CD4-positive, alpha-beta memory T cell (primary cell): ENCODE results near the gene PCGF2. TPM values are rescaled to one million over a fixed set of nuclear protein-coding genes. Genes with fewer than 3 reads are reported as not detected.

Source experiments
- CTCF ChIA-PET: fragments of 350-600 bp; sonication (Branson Sonifier 250); formaldehyde crosslinking; loops from one replicate; lab custom pipeline; 2021; ENCODE audit warnings: inconsistent platforms; ENCODE audit not compliant: partially characterized antibody; lab: Charles Lee
- POLR2A ChIA-PET: fragments of 350-600 bp; sonication (Branson Sonifier 250); formaldehyde crosslinking; loops from one replicate; lab custom pipeline; 2021; ENCODE audit not compliant: partially characterized antibody; lab: Charles Lee
- DNase-seq, 5 donors: peaks; one replicate each; pipeline versions ENCODE4 v3.0.0 to v3.0.0-alpha.2; 2020 to 2022; ENCODE audit warnings: mixed read lengths in 1 of 5
- H3K27ac ChIP-seq: one replicate; pipeline ENCODE4 v1.7.0; 2013; ENCODE audit warnings: low read depth, low read length
- H3K27me3 ChIP-seq: 2 replicates; pipeline ENCODE4 v1.7.0; 2013; ENCODE audit warnings: mild to moderate bottlenecking, low read length, moderate library complexity; ENCODE audit not compliant: insufficient read depth
- H3K36me3 ChIP-seq: 2 replicates; pipeline ENCODE4 v1.7.0; 2013; ENCODE audit warnings: mild to moderate bottlenecking, low read length, moderate library complexity; ENCODE audit not compliant: insufficient read depth
- H3K4me1 ChIP-seq: 2 replicates; pipeline ENCODE4 v1.7.0; 2013; ENCODE audit warnings: mild to moderate bottlenecking, low read length, moderate library complexity; ENCODE audit not compliant: insufficient read depth
- H3K4me3 ChIP-seq, 2 donors: one replicate each; pipeline ENCODE4 v1.7.0; 2013; ENCODE audit warnings: low read length in 2 of 2, mild to moderate bottlenecking in 1 of 2
- H3K9me3 ChIP-seq, 2 donors: one replicate each; pipeline ENCODE4 v1.7.0; 2013; ENCODE audit warnings: low read length in 2 of 2, control low read depth in 1 of 2; ENCODE audit not compliant: control insufficient read depth in 1 of 2
- H3K27ac Mint-ChIP-seq, 7 donors: one replicate each; pipeline ENCODE4 v1.8.0; 2020 to 2021; ENCODE audit warnings: mixed read lengths in 7 of 7, mild to moderate bottlenecking in 6 of 7, inconsistent platforms in 3 of 7, moderate library complexity in 3 of 7
- H3K27me3 Mint-ChIP-seq, 2 donors: one replicate each; pipeline ENCODE4 v1.8.0; 2020 to 2021; ENCODE audit warnings: mixed read lengths in 2 of 2
- H3K36me3 Mint-ChIP-seq, 2 donors: one replicate each; pipeline ENCODE4 v1.8.0; 2020 to 2021; ENCODE audit warnings: mixed read lengths in 2 of 2, inconsistent platforms in 1 of 2, mild to moderate bottlenecking in 1 of 2
- H3K4me1 Mint-ChIP-seq, 4 donors: one replicate each; pipeline ENCODE4 v1.8.0; 2020 to 2021; ENCODE audit warnings: mixed read lengths in 4 of 4, mild to moderate bottlenecking in 1 of 4
- H3K4me3 Mint-ChIP-seq, 8 donors: one replicate each; pipeline ENCODE4 v1.8.0; 2020 to 2021; ENCODE audit warnings: mixed read lengths in 8 of 8, mild to moderate bottlenecking in 7 of 8, moderate library complexity in 6 of 8, inconsistent platforms in 3 of 8
- H3K9me3 Mint-ChIP-seq, 8 donors: one replicate each; pipeline ENCODE4 v1.8.0; 2020 to 2021; ENCODE audit warnings: mixed read lengths in 8 of 8, mild to moderate bottlenecking in 5 of 8, inconsistent platforms in 3 of 8, moderate library complexity in 1 of 8
- intact Hi-C: fragments of 100-400 bp; cut with micrococcal nuclease; formaldehyde crosslinking; loops from one replicate; pipeline ENCODE4 v1.15.1; 2023
- polyA plus RNA-seq, 2 donors: library from polyadenylated mRNA; unstranded; fragments of 300-500 nt; fragmentation: Illumina TruSeq; gene quantifications; one replicate each; pipeline ENCODE4 v1.2.3, GENCODE V29; 2021
- total RNA-seq, 2 experiments: library from RNA; stranded (reverse); gene quantifications; one replicate each; pipeline ENCODE4 v1.2.3, GENCODE V29; 2021

The PCGF2 gene
- total and polyA plus RNA-seq, 4 experiments from 2014 or later, result not detected

GRCh38 chr17:38713456-38714075 is 34.6 kb downstream of the PCGF2 start:
- H3K27ac Mint-ChIP-seq, result peak overlapping the region in 3 of 7 donors; percentile 8 to 78 (median 42)
- POLR2A ChIA-PET, result interaction anchor here (1.9 to 14.0 kb wide), 3 partner anchors 8 to 15 kb away, joined by 12 to 588 read pairs (median 34); partner anchors contain the start of genes CISD3 and MLLT6

GRCh38 chr17:38712593-38712992 is 35.5 kb downstream of the PCGF2 start:
- peaks cover 14 to 61% (median 23%) of the 10 kb centered on the region in 4 donors for H3K4me1 Mint-ChIP-seq
- no peaks in the 10 kb centered on the region for H3K9me3 Mint-ChIP-seq
- intact Hi-C loops, result no loop called here
- CTCF ChIA-PET, result no interaction called here
- H3K4me1 ChIP-seq, result peaks cover 31% of the 10 kb centered on the region
- no peaks in the 10 kb centered on the region for H3K27me3 Mint-ChIP-seq
- H3K9me3 ChIP-seq, result no peaks in the 10 kb centered on the region
- H3K4me3 ChIP-seq, result no peak overlapping the region
- H3K4me3 Mint-ChIP-seq, result no peak overlapping the region
- H3K27ac Mint-ChIP-seq, result peak overlapping the region in 4 of 7 donors; percentile 24 to 59 (median 34)
- POLR2A ChIA-PET, result interaction anchor here (1.1 to 14.0 kb wide), 2 partner anchors 11 to 13 kb away, joined by 4 to 588 read pairs; partner anchors contain the start of gene CISD3
- no peak for DNase-seq
- no peaks in the 10 kb centered on the region for H3K27me3 ChIP-seq
- peaks cover 42 to 79% of the 10 kb centered on the region in 2 donors for H3K36me3 Mint-ChIP-seq
- H3K27ac ChIP-seq, result no peak overlapping the region
- peaks cover 81% of the 10 kb centered on the region for H3K36me3 ChIP-seq

More at GRCh38 chr17:38713456-38714075, 34.6 kb downstream of the PCGF2 start:
- Mint-ChIP-seq H3K4me3 (no peak overlapping the region), H3K9me3 (no peaks in the 10 kb centered on the region), H3K27me3 (no peaks in the 10 kb centered on the region), H3K4me1 (peaks cover 7 to 56% (median 17%) of the 10 kb centered on the region in 4 donors), H3K36me3 (peaks cover 42 to 79% of the 10 kb centered on the region in 2 donors)
- Histone ChIP-seq H3K27me3 (no peaks in the 10 kb centered on the region), H3K36me3 (peaks cover 88% of the 10 kb centered on the region), H3K27ac (no peak overlapping the region), H3K4me3 (no peak overlapping the region), H3K4me1 (peaks cover 21% of the 10 kb centered on the region), H3K9me3 (no peaks in the 10 kb centered on the region)
- intact Hi-C loops, result no loop called here
- CTCF ChIA-PET, result no interaction called here
- no peak for DNase-seq

DNA sequence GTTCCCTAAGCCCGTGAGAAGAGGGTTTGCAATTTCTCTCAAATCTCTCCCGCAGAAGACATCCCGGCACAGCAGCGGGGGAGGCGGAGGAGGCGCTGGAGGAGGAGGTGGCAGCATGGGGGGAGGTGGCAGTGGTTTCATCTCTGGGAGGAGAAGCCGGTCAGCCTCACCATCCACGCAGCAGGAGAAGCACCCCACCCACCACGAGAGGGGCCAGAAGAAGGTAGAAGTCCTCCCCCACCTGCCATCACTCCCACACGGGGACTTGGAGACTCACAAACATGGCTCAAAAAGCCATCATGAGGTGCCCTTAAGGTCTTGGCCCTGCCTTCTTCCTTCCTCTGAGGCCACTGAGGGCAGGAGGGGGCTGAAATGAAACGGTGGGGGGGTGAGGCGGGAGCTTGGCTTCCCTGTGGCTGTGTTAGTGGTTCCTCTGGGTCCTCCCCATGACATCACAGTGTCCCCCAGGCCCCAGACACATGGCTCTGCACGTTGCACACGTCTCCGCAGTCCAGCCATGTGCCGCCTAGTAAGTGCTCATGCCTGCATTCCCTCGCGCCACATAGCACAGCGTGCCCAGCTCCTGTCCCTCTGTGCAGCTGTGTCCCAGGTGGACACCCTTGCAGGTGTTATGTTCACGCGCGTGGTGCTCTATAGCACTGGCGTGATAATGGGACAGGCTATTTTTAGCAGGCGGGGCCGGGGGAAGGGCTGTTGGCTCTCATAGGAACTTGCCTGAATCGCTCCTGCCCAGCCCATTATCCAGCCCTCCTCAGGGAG is 36.2 kb downstream of the PCGF2 start:
- H3K27me3 Mint-ChIP-seq, result no peaks in the 10 kb centered on the region
- no peak for DNase-seq
- no peaks in the 10 kb centered on the region for H3K9me3 Mint-ChIP-seq
- intact Hi-C loops, result no loop called here
- peaks cover 39 to 79% of the 10 kb centered on the region in 2 donors for H3K36me3 Mint-ChIP-seq
- peaks cover 75% of the 10 kb centered on the region for H3K36me3 ChIP-seq
- H3K27ac Mint-ChIP-seq, result peak overlapping the region in 4 of 7 donors; percentile 24 to 64 (median 34)
- no peak overlapping the region for H3K4me3 Mint-ChIP-seq
- ChIA-PET CTCF (no interaction called here), POLR2A (interaction anchor here (1.1 to 14.0 kb wide), 2 partner anchors 10 to 13 kb away, joined by 4 to 588 read pairs; partner anchors contain the start of gene CISD3)
- H3K4me3 ChIP-seq, result no peak overlapping the region
- no peaks in the 10 kb centered on the region for H3K27me3 ChIP-seq
- H3K9me3 ChIP-seq, result no peaks in the 10 kb centered on the region
- H3K4me1 Mint-ChIP-seq, result peaks cover 19 to 65% (median 29%) of the 10 kb centered on the region in 4 donors
- H3K27ac ChIP-seq, result no peak overlapping the region
- H3K4me1 ChIP-seq, result peaks cover 37% of the 10 kb centered on the region

DNA sequence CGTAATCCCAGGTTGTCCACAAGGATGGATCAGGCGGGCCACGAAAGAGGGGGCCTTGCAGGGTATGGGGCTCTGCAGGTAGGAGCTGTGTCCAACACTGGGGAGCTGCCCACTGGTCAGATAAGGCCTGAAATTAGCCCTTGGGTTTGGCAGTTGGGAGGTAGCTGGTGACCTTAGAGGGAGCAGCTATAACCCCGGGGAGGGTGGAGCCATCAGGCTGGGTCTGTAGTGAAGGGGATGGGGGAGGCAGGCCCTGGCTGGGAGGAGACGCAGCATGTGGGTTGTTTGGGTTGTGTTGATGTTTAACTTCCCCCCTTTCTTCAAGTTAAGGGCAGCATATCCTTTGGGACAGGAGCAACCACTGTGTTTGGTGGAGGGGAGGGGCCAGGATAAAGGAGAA is 37.2 kb downstream of the PCGF2 start:
- no peak for DNase-seq
- Histone ChIP-seq H3K4me1 (peaks cover 43% of the 10 kb centered on the region), H3K36me3 (peaks cover 66% of the 10 kb centered on the region), H3K4me3 (no peak overlapping the region), H3K9me3 (no peaks in the 10 kb centered on the region), H3K27ac (no peak overlapping the region), H3K27me3 (no peaks in the 10 kb centered on the region)
- POLR2A ChIA-PET, result interaction anchor here (1.3 to 14.0 kb wide), 2 partner anchors 9 to 14 kb away, joined by 8 to 588 read pairs; partner anchors contain the start of gene CISD3
- H3K27ac Mint-ChIP-seq, result peak overlapping the region in 5 of 7 donors; percentile 7 to 81 (median 67)
- no peaks in the 10 kb centered on the region for H3K27me3 Mint-ChIP-seq
- H3K4me1 Mint-ChIP-seq, result peaks cover 19 to 69% (median 34%) of the 10 kb centered on the region in 4 donors
- H3K9me3 Mint-ChIP-seq, result no peaks in the 10 kb centered on the region
- peaks cover 36 to 84% of the 10 kb centered on the region in 2 donors for H3K36me3 Mint-ChIP-seq
- intact Hi-C loops, result no loop called here
- H3K4me3 Mint-ChIP-seq, result no peak overlapping the region
- CTCF ChIA-PET, result interaction anchor here (0.8 to 1.1 kb wide), 2 partner anchors 17 to 24 kb away, joined by 4 to 6 read pairs; no protein-coding TSS in a partner anchor

DNA sequence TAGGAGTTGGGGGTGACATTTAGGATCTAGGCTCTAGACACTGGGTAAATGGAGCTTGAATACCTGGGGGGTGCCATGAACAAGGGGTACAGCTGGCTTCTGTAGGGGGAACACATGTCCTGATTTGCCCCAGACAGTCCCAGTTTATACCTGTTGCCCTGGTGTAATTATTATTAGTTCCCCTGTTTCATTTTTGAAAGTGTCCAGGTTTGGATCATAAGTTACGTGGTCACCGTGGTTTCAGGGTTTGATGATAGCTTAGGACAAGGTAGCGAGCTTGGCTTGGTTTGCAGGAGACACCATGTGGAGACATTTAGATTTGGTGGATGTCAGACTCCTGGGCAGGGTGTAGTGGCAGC is 37.6 kb downstream of the PCGF2 start:
- H3K4me3 Mint-ChIP-seq, result no peak overlapping the region
- H3K9me3 Mint-ChIP-seq, result no peaks in the 10 kb centered on the region
- H3K27ac Mint-ChIP-seq, result peak overlapping the region; percentile 7 to 86 (median 65)
- H3K9me3 ChIP-seq, result no peaks in the 10 kb centered on the region
- no peak for DNase-seq
- intact Hi-C loops, result no loop called here
- peaks cover 43% of the 10 kb centered on the region for H3K4me1 ChIP-seq
- CTCF ChIA-PET, result interaction anchor here (0.8 to 1.1 kb wide), 3 partner anchors 18 to 33 kb away, joined by 3 to 6 read pairs (median 4); no protein-coding TSS in a partner anchor
- POLR2A ChIA-PET, result interaction anchor here (1.3 to 14.0 kb wide), 2 partner anchors 9 to 15 kb away, joined by 8 to 588 read pairs; partner anchors contain the start of gene CISD3
- H3K27me3 Mint-ChIP-seq, result no peaks in the 10 kb centered on the region
- H3K4me1 Mint-ChIP-seq, result peaks cover 19 to 68% (median 34%) of the 10 kb centered on the region in 4 donors
- H3K36me3 Mint-ChIP-seq, result peaks cover 32 to 83% of the 10 kb centered on the region in 2 donors
- no peak overlapping the region for H3K27ac ChIP-seq
- no peak overlapping the region for H3K4me3 ChIP-seq
- no peaks in the 10 kb centered on the region for H3K27me3 ChIP-seq
- H3K36me3 ChIP-seq, result peaks cover 62% of the 10 kb centered on the region

GRCh38 chr17:38709864-38710603 is 38.1 kb downstream of the PCGF2 start:
- Histone ChIP-seq H3K27ac (no peak overlapping the region), H3K9me3 (no peaks in the 10 kb centered on the region), H3K4me1 (peaks cover 40% of the 10 kb centered on the region), H3K36me3 (peaks cover 56% of the 10 kb centered on the region), H3K4me3 (no peak overlapping the region), H3K27me3 (no peaks in the 10 kb centered on the region)
- Mint-ChIP-seq H3K27me3 (no peaks in the 10 kb centered on the region), H3K27ac (peak overlapping the region; percentile 67 to 86 (median 80)), H3K4me3 (no peak overlapping the region), H3K4me1 (peaks cover 19 to 63% (median 34%) of the 10 kb centered on the region in 4 donors), H3K36me3 (peaks cover 32 to 79% of the 10 kb centered on the region in 2 donors), H3K9me3 (no peaks in the 10 kb centered on the region)
- intact Hi-C loops, result loop anchor here (10.0 kb wide), 1 partner anchor 495 kb away; the partner anchor contains the start of gene RPL19
- DNase-seq, result no peak
- CTCF ChIA-PET, result interaction anchor here (0.8 to 6.5 kb wide), 4 partner anchors 18 to 32 kb away, joined by 3 to 34 read pairs (median 8); no protein-coding TSS in a partner anchor
- POLR2A ChIA-PET, result interaction anchor here (1.3 to 14.0 kb wide), 3 partner anchors 8 to 15 kb away, joined by 5 to 588 read pairs (median 8); partner anchors contain the start of gene CISD3
